Right lobe of liver (tissue), 6 donors: ENCODE measurements around the gene CYP19A1. TPM values are rescaled to one million over a fixed set of nuclear protein-coding genes. Genes with fewer than 3 reads are reported as not detected.

Experiments used
- ATAC-seq, 4 donors: fragments of 200-7000 bp; cut with Tn5 transposase; one replicate each; pipeline ENCODE4 v1.9.1; 2020; ENCODE audit warnings: mild to moderate bottlenecking in 4 of 4, moderate library complexity in 4 of 4
- DNase-seq, 3 donors: peaks; one replicate each; pipeline ENCODE4 v3.0.0-alpha.2; 2020
- H3K27ac ChIP-seq, 3 donors: fragments of 200-600 bp; one replicate each; pipeline ENCODE4 v1.8.0; 2022
- H3K27me3 ChIP-seq, 2 donors: fragments of 200-600 bp; one replicate each; pipeline ENCODE4 v1.8.0; 2022
- H3K36me3 ChIP-seq, 4 donors: fragments of 200-600 bp; sonication (generic) in 1 of 4; one replicate each; pipeline versions ENCODE4 v1.5.1 to v1.8.0; 2017 to 2022; ENCODE audit warnings: control low read depth in 1 of 4
- H3K4me1 ChIP-seq, 4 donors: fragments of 200-600 bp; sonication (generic) in 1 of 4; one replicate each; pipeline versions ENCODE4 v1.5.1 to v1.8.0; 2017 to 2022; ENCODE audit warnings: control low read depth in 1 of 4
- H3K4me3 ChIP-seq, 3 donors: fragments of 200-600 bp; one replicate each; pipeline ENCODE4 v1.8.0; 2022
- H3K9me3 ChIP-seq, 4 donors: fragments of 200-600 bp; sonication (generic) in 1 of 4; one replicate each; pipeline versions ENCODE4 v1.5.1 to v1.8.0; 2017 to 2022; ENCODE audit warnings: control low read depth in 1 of 4
- POLR2A ChIP-seq: fragments of 450-650 bp; IDR thresholded peaks from one replicate; pipeline ENCODE4 v1.6.1; 2017; ENCODE audit warnings: antibody characterized with exemption, mild to moderate bottlenecking
- WGBS: methylation state at CpG from one replicate; pipeline ENCODE4 v1.1.6; 2018; ENCODE audit warnings: low coverage, low lambda C conversion rate; ENCODE audit not compliant: insufficient coverage; ENCODE audit errors: missing lambda C conversion rate; 5-methylcytosine and 5-hydroxymethylcytosine counted together
- intact Hi-C, 2 donors: fragments of 100-400 bp; cut with DNase I; formaldehyde crosslinking; loops; one replicate each; pipeline versions ENCODE4 v1.11.2 to v1.14.1; 2022
- total RNA-seq, 6 experiments: library from RNA; depleted of rRNA in 2 of 6; stranded (reverse); fragments of >200 nt in 2 of 6; fragmentation: NEBNext Ultra II Directional in 3 of 6; extraction: Animal tissue kit (Norgen Biotek cat#: 25700) in 3 of 6; gene quantifications; one replicate each; pipeline versions ENCODE4 v1.1.0 to v1.2.4, GENCODE V29; 2016 to 2023
- TF ChIP-seq, protein P1 (sequence below), 4 donors: fragments of 200-600 bp in 3 of 4; fragments of 450-650 bp in 1 of 4; IDR thresholded peaks; one replicate each; pipeline versions ENCODE4 v1.5.1 to v1.8.0; 2016 to 2022; ENCODE audit warnings: antibody characterized with exemption in 4 of 4, mild to moderate bottlenecking in 2 of 4
- donor health status: DM: no; HTN: yes; CAD: no.
- donor health status: DM: no; HTN: no; CAD: no.
- donor health status: DM: no; HTN: no; CAD: no.
- donor health status: DM: no; HTN: yes; CAD: no.
- donor health status: DM: no; HTN: yes; CAD: no.

CYP19A1 gene
- total RNA-seq, 6 experiments from 2014 or later: not detected

DNA sequence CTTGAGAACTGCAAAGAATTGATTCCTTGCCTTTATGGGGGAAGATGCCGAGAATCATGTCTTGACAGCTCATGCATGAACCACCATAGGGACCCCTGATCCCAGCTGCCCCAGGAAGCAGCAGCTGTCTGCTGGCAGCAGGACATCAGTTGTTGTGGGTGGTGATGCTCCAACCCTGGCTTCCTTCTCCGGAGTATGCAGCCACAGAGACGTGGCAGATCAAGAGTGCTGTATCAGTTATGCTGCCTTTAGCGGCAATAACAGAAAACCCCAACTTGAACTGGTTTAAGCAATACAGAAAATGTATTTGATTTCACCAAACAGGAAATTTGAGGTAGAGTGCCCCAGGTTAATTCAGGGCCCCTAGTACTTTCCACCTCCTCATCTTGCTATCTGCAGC, 151.5 kb downstream of the CYP19A1 start:
- H3K9me3 ChIP-seq: no peaks in the 10 kb centered on the region
- DNase-seq (no peak), ATAC-seq (no peak)
- TF ChIP-seq POLR2A: no peak
- TF ChIP-seq, protein P1, sequence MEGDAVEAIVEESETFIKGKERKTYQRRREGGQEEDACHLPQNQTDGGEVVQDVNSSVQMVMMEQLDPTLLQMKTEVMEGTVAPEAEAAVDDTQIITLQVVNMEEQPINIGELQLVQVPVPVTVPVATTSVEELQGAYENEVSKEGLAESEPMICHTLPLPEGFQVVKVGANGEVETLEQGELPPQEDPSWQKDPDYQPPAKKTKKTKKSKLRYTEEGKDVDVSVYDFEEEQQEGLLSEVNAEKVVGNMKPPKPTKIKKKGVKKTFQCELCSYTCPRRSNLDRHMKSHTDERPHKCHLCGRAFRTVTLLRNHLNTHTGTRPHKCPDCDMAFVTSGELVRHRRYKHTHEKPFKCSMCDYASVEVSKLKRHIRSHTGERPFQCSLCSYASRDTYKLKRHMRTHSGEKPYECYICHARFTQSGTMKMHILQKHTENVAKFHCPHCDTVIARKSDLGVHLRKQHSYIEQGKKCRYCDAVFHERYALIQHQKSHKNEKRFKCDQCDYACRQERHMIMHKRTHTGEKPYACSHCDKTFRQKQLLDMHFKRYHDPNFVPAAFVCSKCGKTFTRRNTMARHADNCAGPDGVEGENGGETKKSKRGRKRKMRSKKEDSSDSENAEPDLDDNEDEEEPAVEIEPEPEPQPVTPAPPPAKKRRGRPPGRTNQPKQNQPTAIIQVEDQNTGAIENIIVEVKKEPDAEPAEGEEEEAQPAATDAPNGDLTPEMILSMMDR (IDR thresholded peaks at IDR 0.05): no peak
- no peaks in the 10 kb centered on the region for H3K4me1 ChIP-seq
- no peaks in the 10 kb centered on the region for H3K27me3 ChIP-seq
- intact Hi-C loops: no loop called here
- H3K4me3 ChIP-seq: no peak overlapping the region
- WGBS: 41% methylated on average over 2 of the region's 4 CpGs
- H3K27ac ChIP-seq: no peak overlapping the region
- no peaks in the 10 kb centered on the region for H3K36me3 ChIP-seq

DNA sequence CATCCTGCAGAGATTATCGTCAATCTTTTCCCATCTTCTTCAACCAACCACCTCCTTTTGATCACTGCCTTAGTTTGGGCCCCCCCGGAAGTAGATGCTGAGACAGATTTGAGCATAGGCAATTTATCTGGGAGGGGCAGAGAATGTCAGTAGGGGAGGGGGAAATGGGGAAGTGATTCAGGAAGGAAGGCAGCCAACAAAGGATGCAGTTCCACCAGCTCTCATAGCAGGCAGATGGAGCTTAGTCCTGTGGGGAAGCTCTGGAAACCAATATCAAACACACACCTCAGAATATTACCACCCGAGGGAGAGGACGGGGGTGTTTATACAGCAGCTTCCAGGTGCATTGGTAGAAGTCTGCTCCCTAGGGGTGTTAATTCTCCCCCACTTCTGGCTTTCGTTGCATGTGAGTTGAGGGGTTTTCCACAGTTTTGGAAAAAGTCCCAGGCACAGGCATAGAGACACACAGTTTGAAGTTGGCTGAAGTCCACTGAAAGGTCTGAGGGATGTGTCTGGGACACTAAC, 152.2 kb downstream of the CYP19A1 start:
- intact Hi-C loops: no loop called here
- Histone ChIP-seq H3K36me3 (no peaks in the 10 kb centered on the region), H3K4me3 (no peak overlapping the region), H3K27me3 (no peaks in the 10 kb centered on the region), H3K27ac (no peak overlapping the region), H3K9me3 (no peaks in the 10 kb centered on the region), H3K4me1 (no peaks in the 10 kb centered on the region)
- WGBS: 57% methylated on average over 5 of the region's 5 CpGs
- DNase-seq (no peak), ATAC-seq (no peak)
- TF ChIP-seq POLR2A: no peak
- TF ChIP-seq, protein P1 (IDR thresholded peaks at IDR 0.05): no peak

DNA sequence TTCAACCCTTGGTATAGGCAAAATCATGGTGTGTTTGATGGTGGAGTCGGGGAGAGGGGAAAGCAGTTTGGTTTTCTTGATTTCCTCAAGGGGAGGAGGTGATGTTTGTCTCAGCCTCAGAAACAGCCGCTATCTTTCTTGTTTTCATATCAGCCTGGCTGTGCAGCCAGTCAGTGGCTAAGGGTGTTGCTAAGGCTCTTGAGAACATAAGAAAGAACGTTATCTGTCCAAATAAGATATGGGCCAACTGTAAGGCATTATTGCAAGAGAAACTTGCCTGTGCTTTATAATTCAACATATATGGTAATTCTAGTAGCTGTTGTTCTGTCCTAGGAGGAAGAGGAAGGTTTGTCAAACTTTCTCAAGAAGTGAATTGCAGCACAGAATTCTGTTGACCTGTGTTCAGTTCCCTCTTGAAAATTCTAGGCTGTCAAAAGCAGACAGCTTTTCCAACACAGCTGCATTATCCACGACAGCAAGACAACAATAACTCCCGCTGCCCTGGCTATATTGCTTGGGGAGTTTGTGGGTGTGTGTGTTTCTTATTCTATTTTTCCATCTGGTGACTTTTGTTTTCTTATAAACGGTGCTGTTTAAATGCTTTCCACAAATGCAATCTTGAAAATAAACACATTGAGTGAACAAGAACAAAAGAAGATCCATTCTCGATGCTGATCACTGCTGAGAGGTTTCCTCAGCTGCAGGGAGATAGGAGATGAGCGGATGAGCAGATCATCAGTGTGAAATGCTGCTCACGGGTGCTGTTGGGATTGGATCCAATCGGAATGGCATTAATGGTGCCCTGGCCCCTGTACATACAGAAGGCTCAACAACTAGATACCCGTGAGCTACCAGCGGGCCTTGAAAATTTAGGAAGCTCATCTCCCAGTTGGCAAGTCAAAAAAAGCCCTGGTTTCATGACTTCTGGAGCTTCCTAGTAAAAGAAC, 152.9 kb downstream of the CYP19A1 start:
- ATAC-seq: peak in 1 of 4 donors; percentile 24
- intact Hi-C loops: no loop called here
- 57% methylated on average over 11 of the region's 12 CpGs for WGBS

DNA sequence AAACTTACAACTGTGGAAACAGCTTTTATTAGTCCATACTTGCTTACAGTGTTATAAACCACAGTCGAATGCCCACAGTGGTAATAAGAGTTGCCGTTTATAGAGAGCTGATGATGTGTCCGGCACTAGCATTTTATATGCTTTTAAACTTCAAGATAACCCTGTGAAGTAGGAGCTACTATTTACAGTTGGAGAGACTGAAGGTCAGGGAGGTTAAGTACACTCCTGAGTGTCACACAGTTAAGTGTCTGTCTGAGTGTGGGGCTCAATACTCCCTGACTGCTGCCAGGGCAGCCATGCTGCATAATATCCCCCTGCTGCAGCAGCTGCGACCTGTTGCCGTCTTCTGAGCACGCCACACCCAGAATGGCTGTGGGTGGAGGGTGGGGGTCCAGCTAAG, 153.8 kb downstream of the CYP19A1 start:
- WGBS: 60% methylated on average over 3 of the region's 6 CpGs
- intact Hi-C loops: no loop called here
- H3K27ac ChIP-seq: no peak overlapping the region
- H3K4me1 ChIP-seq: no peaks in the 10 kb centered on the region
- TF ChIP-seq POLR2A: no peak
- TF ChIP-seq, protein P1 (IDR thresholded peaks at IDR 0.05): no peak
- H3K9me3 ChIP-seq: no peaks in the 10 kb centered on the region
- no peaks in the 10 kb centered on the region for H3K27me3 ChIP-seq
- ATAC-seq (no peak), DNase-seq (no peak)
- H3K36me3 ChIP-seq: no peaks in the 10 kb centered on the region
- H3K4me3 ChIP-seq: no peak overlapping the region

More for the DNA sequence above, 152.9 kb downstream of the CYP19A1 start:
- Histone ChIP-seq H3K4me3 (no peak overlapping the region), H3K9me3 (no peaks in the 10 kb centered on the region), H3K27me3 (no peaks in the 10 kb centered on the region), H3K27ac (no peak overlapping the region), H3K4me1 (no peaks in the 10 kb centered on the region), H3K36me3 (no peaks in the 10 kb centered on the region)
- no peak for DNase-seq
- TF ChIP-seq POLR2A: no peak
- TF ChIP-seq, protein P1 (IDR thresholded peaks at IDR 0.05): no peak
